Bone marrow (tissue), 2 donors: ENCODE results near the gene CEBPG.

ENCODE experiments used
- DNase-seq, 2 donors: peaks; one replicate each; lab custom pipeline; 2025; lab: John Stamatoyannopoulos, UW

The CEBPG gene

GRCh38 chr19:33418871-33419787, 45.6 kb downstream of the CEBPG start:
- DNase-seq, result no peak

- DNase-seq, result no peak
Measured at GRCh38 chr19:33419788-33420130, 46.2 kb downstream of the CEBPG start.

- DNase-seq, result no peak
Measured at GRCh38 chr19:33420821-33421220, 47.3 kb downstream of the CEBPG start.

- DNase-seq, result no peak
Measured at GRCh38 chr19:33421368-33421767, 47.9 kb downstream of the CEBPG start.

GRCh38 chr19:33422369-33423180, 49.1 kb downstream of the CEBPG start:
- DNase-seq, result no peak

GRCh38 chr19:33424181-33424580, 50.7 kb downstream of the CEBPG start:
- no peak for DNase-seq

GRCh38 chr19:33426621-33427361, 53.3 kb downstream of the CEBPG start:
- no peak for DNase-seq

GRCh38 chr19:33427801-33428626, 54.5 kb downstream of the CEBPG start:
- DNase-seq, result no peak

- no peak for DNase-seq
Measured at GRCh38 chr19:33428627-33429125, 55.2 kb downstream of the CEBPG start.

GRCh38 chr19:33429891-33430673, 56.6 kb downstream of the CEBPG start:
- DNase-seq, result no peak

GRCh38 chr19:33430674-33431277, 57.3 kb downstream of the CEBPG start:
- DNase-seq, result peak; percentile 17 to 24

- no peak for DNase-seq
Measured at GRCh38 chr19:33432015-33432414, 58.5 kb downstream of the CEBPG start.
